ENCODE data around the gene IGDCC3. TPM values are rescaled to one million over a fixed set of nuclear protein-coding genes. Genes with fewer than 3 reads are reported as not detected.

Gene IGDCC3
- total RNA-seq, 2 experiments from 2014 or later: not detected

DNA sequence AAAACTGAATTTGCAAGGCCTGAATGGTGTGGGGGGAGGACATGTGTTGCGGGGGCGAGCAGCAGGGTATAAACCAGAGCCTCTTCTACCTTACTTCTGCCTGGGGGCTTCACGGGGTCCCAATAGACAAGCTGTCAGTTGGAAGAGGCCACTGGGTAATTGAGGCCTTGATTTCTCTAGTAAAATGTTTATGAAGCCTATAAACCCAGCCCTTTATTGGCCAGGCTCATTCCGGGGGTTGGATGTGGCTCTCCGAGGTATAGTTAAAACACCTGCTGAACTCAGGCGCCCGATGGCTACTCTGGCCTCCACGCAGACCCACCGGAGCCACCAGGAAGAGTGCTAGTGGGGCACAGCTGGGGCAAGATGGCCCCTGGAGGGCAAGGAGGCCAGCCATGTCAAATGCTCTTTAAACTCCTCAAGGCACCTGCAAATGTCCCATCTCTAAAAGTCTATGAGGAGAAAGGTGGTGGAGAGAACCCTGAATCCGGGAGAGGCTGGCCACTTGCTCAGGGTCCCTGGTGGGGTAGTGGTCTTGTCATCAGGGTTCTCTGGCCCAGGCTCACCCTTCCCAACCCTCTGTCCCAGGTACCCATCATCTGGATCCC, 34.3 kb downstream of the IGDCC3 start:
- no peak for DNase-seq
- intact Hi-C loops (cut with micrococcal nuclease): no loop called here
- no peak overlapping the region for H3K4me3 Mint-ChIP-seq
- H3K27ac Mint-ChIP-seq: no peak overlapping the region
- no peaks in the 10 kb centered on the region for H3K9me3 Mint-ChIP-seq
- peaks cover 2% of the 10 kb centered on the region for H3K27me3 Mint-ChIP-seq (ENCODE audit: low read depth)
- CTCF ChIA-PET: no interaction called here
- H3K4me1 Mint-ChIP-seq (ENCODE audit: low read depth): no peaks in the 10 kb centered on the region
- H3K36me3 Mint-ChIP-seq (ENCODE audit: low read depth): no peaks in the 10 kb centered on the region

GRCh38 chr15:65342493-65342892, 35.3 kb downstream of the IGDCC3 start:
- CTCF ChIA-PET: no interaction called here
- intact Hi-C loops (cut with micrococcal nuclease): no loop called here
- H3K4me1 Mint-ChIP-seq (ENCODE audit: low read depth): no peaks in the 10 kb centered on the region

DNA sequence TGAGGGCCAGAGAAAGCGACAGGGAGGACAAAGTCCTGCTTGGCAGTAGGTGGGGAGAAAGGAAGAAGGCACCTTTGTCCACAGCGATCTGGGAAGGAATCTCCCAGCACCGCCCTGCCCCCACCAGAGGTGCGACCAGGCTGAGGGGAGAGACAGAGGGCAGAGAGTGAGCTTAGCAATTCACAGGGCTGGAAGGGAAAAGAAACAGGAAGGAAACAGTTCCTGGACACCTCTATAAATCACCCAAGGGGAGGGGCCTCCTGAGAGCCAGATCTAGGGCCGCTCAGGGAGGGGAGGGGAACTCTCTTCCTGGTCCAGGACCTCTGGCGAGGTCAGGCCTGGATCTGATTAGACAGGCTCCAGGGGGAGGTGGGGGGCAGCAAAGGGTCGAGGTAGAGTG, 37.9 kb downstream of the IGDCC3 start:
- no peak for DNase-seq
- Mint-ChIP-seq H3K9me3 (no peaks in the 10 kb centered on the region), H3K27ac (no peak overlapping the region), H3K4me1 (ENCODE audit: low read depth) (no peaks in the 10 kb centered on the region), H3K36me3 (ENCODE audit: low read depth) (no peaks in the 10 kb centered on the region), H3K4me3 (no peak overlapping the region), H3K27me3 (ENCODE audit: low read depth) (peaks cover 3% of the 10 kb centered on the region)
- CTCF ChIA-PET: interaction anchor here (1.1 kb wide), 1 partner anchor 21 kb away, joined by 3 read pairs; no protein-coding TSS in a partner anchor
- intact Hi-C loops (cut with micrococcal nuclease): no loop called here

More at GRCh38 chr15:65342493-65342892, 35.3 kb downstream of the IGDCC3 start:
- Mint-ChIP-seq H3K27ac (no peak overlapping the region), H3K36me3 (ENCODE audit: low read depth) (no peaks in the 10 kb centered on the region), H3K27me3 (ENCODE audit: low read depth) (no peaks in the 10 kb centered on the region), H3K4me3 (no peak overlapping the region), H3K9me3 (no peaks in the 10 kb centered on the region)
- DNase-seq: no peak

GRCh38 chr15:65339416-65339815, 38.4 kb downstream of the IGDCC3 start:
- intact Hi-C loops (cut with micrococcal nuclease): no loop called here
- H3K36me3 Mint-ChIP-seq (ENCODE audit: low read depth): no peaks in the 10 kb centered on the region
- H3K4me3 Mint-ChIP-seq: no peak overlapping the region
- no peak for DNase-seq
- H3K27ac Mint-ChIP-seq: no peak overlapping the region
- H3K4me1 Mint-ChIP-seq (ENCODE audit: low read depth): no peaks in the 10 kb centered on the region
- CTCF ChIA-PET: interaction anchor here (1.9 kb wide), 1 partner anchor 33 kb away, joined by 4 read pairs; no protein-coding TSS in a partner anchor
- no peaks in the 10 kb centered on the region for H3K9me3 Mint-ChIP-seq
- H3K27me3 Mint-ChIP-seq (ENCODE audit: low read depth): peaks cover 3% of the 10 kb centered on the region

GRCh38 chr15:65338823-65339222, 39.0 kb downstream of the IGDCC3 start:
- H3K27me3 Mint-ChIP-seq (ENCODE audit: low read depth): peaks cover 3% of the 10 kb centered on the region
- no peak for DNase-seq
- H3K9me3 Mint-ChIP-seq: no peaks in the 10 kb centered on the region
- no peak overlapping the region for H3K27ac Mint-ChIP-seq
- intact Hi-C loops (cut with micrococcal nuclease): no loop called here
- CTCF ChIA-PET: interaction anchor here (1.9 kb wide), 1 partner anchor 34 kb away, joined by 4 read pairs; no protein-coding TSS in a partner anchor
- H3K4me3 Mint-ChIP-seq: no peak overlapping the region
- no peaks in the 10 kb centered on the region for H3K36me3 Mint-ChIP-seq (ENCODE audit: low read depth)
- no peaks in the 10 kb centered on the region for H3K4me1 Mint-ChIP-seq (ENCODE audit: low read depth)

DNA sequence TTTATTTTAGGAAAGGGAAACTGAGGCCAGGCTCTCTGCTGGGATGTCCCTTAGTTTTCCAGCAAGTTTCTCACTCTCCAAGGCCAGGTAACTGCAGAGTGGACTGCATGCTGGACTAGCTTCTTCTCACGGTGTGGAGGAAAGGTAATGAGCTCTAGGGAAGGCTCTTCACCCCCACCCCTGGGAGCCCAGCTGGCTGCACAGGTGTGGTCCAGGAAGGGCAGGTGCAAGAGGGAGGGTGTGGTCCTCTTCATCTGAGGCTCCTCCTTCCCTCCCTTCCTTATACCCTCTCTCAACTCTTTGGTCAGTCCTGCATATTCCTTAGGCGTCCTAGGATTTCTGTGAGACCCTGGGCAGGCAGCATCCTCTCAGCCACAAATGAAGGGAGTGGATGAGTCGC, 39.4 kb downstream of the IGDCC3 start:
- Mint-ChIP-seq H3K9me3 (no peaks in the 10 kb centered on the region), H3K27ac (no peak overlapping the region), H3K4me1 (ENCODE audit: low read depth) (no peaks in the 10 kb centered on the region), H3K36me3 (ENCODE audit: low read depth) (no peaks in the 10 kb centered on the region), H3K4me3 (no peak overlapping the region), H3K27me3 (ENCODE audit: low read depth) (peaks cover 3% of the 10 kb centered on the region)
- CTCF ChIA-PET: interaction anchor here (1.9 kb wide), 1 partner anchor 34 kb away, joined by 4 read pairs; no protein-coding TSS in a partner anchor
- no peak for DNase-seq
- intact Hi-C loops (cut with micrococcal nuclease): no loop called here

- Mint-ChIP-seq H3K4me3 (no peak overlapping the region), H3K4me1 (ENCODE audit: low read depth) (no peaks in the 10 kb centered on the region), H3K27me3 (ENCODE audit: low read depth) (peaks cover 3% of the 10 kb centered on the region), H3K9me3 (no peaks in the 10 kb centered on the region), H3K36me3 (ENCODE audit: low read depth) (no peaks in the 10 kb centered on the region), H3K27ac (no peak overlapping the region)
- CTCF ChIA-PET: interaction anchor here (0.6 to 1.9 kb wide), 3 partner anchors 18 to 62 kb away, joined by 3 to 6 read pairs (median 4); no protein-coding TSS in a partner anchor
- intact Hi-C loops (cut with micrococcal nuclease): no loop called here
- DNase-seq: no peak
These were observed 40.2 kb downstream of the IGDCC3 start for GRCh38 chr15:65337436-65338070.

GRCh38 chr15:65336493-65337435, 41.0 kb downstream of the IGDCC3 start:
- no peaks in the 10 kb centered on the region for H3K36me3 Mint-ChIP-seq (ENCODE audit: low read depth)
- H3K9me3 Mint-ChIP-seq: no peaks in the 10 kb centered on the region
- peaks cover 3% of the 10 kb centered on the region for H3K27me3 Mint-ChIP-seq (ENCODE audit: low read depth)
- intact Hi-C loops (cut with micrococcal nuclease): no loop called here
- H3K4me1 Mint-ChIP-seq (ENCODE audit: low read depth): no peaks in the 10 kb centered on the region
- DNase-seq: no peak
- CTCF ChIA-PET: interaction anchor here (1.6 kb wide), 1 partner anchor 17 kb away, joined by 6 read pairs; no protein-coding TSS in a partner anchor
- no peak overlapping the region for H3K27ac Mint-ChIP-seq
- no peak overlapping the region for H3K4me3 Mint-ChIP-seq

GRCh38 chr15:65335278-65336055, 42.3 kb downstream of the IGDCC3 start:
- Mint-ChIP-seq H3K4me1 (ENCODE audit: low read depth) (no peaks in the 10 kb centered on the region), H3K9me3 (no peaks in the 10 kb centered on the region), H3K4me3 (no peak overlapping the region), H3K36me3 (ENCODE audit: low read depth) (no peaks in the 10 kb centered on the region), H3K27me3 (ENCODE audit: low read depth) (peaks cover 3% of the 10 kb centered on the region), H3K27ac (no peak overlapping the region)
- DNase-seq: no peak
- intact Hi-C loops (cut with micrococcal nuclease): no loop called here
- CTCF ChIA-PET: interaction anchor here (1.6 kb wide), 1 partner anchor 16 kb away, joined by 6 read pairs; no protein-coding TSS in a partner anchor

DNA sequence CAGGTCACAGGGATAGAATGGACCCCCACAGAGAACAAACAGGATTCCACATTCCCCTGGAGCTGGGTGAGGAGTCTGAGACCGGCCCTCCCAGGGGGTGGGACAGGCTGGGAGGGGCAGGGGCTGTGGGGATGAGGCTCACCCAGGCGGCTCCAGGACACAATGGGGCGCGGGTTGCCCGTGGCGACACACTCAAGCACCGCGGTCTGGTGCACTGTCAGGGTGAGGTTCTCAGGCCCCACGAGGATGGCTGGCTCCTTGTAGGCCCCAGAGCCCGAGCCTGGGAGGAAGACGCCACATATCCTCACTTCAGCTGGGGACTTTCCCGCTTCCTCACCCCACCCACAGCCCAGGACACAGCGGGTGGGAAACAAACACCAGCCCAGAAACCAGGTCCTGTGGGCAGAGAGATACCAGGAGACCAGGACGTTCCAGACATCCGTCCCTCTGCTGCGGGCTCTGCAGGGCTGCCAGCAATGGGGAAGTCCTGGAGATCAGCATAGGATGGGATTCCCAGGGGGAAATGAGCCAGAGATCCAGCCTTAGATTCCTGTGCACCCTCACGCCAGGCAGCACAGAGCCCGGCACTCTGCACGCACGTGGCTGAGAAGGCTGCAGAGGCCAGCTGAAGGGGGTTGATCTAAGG, 43.1 kb downstream of the IGDCC3 start:
- Mint-ChIP-seq H3K4me1 (ENCODE audit: low read depth) (no peaks in the 10 kb centered on the region), H3K27ac (no peak overlapping the region), H3K27me3 (ENCODE audit: low read depth) (peaks cover 3% of the 10 kb centered on the region), H3K4me3 (no peak overlapping the region), H3K36me3 (ENCODE audit: low read depth) (no peaks in the 10 kb centered on the region), H3K9me3 (no peaks in the 10 kb centered on the region)
- DNase-seq: no peak
- intact Hi-C loops (cut with micrococcal nuclease): no loop called here
- CTCF ChIA-PET: no interaction called here

GRCh38 chr15:65333856-65334255, 43.9 kb downstream of the IGDCC3 start:
- CTCF ChIA-PET: no interaction called here
- DNase-seq: no peak
- H3K27me3 Mint-ChIP-seq (ENCODE audit: low read depth): peaks cover 3% of the 10 kb centered on the region
- no peaks in the 10 kb centered on the region for H3K4me1 Mint-ChIP-seq (ENCODE audit: low read depth)
- H3K27ac Mint-ChIP-seq: no peak overlapping the region
- H3K4me3 Mint-ChIP-seq: no peak overlapping the region
- no peaks in the 10 kb centered on the region for H3K36me3 Mint-ChIP-seq (ENCODE audit: low read depth)
- H3K9me3 Mint-ChIP-seq: no peaks in the 10 kb centered on the region
- intact Hi-C loops (cut with micrococcal nuclease): no loop called here

All from activated naive CD4-positive, alpha-beta T cell treated with anti-CD3 and anti-CD28 coated beads for 36 hours (primary cell).